ENCODE measurements around the gene GPS2. TPM values are rescaled to one million over a fixed set of nuclear protein-coding genes. Genes with fewer than 3 reads are reported as not detected.
"Not testable (repeated sequence)": the region's sequence is repeated elsewhere in the genome, so short reads cannot be mapped to it uniquely, and the experiment has no call there.

Gene GPS2
- total and polyA plus RNA-seq, 2 experiments from 2014 or later: 34.5 to 103 TPM

DNA sequence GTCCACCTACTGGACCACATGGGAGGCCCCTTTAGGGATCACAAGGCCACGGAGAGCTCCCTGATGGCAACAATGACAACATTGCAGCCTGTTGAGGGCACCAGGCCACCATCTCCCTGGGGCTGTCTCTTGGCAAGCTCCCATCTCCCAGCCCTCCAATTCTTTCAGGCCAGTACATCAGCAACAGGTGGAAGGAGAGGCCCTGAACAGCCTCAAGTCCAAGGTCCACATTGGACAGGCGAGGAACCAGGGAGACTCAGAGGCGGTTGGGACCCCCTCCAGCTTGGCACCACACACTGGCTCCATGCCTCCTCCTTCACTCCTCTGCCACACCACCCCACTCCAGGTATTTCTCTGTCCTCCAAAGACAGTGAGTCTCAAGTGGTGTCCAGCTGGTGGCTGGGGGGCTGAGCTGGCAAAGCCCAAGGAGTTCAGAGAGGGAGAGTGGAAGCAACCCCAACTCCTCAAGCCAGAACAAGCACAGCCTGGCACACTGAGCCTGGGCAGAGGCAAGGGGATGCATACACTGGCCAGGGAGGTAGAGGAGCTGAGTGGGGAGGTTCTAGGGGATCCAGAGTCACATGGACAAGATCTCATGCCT, 19.9 kb upstream of the GPS2 start:
- Histone ChIP-seq H3K4me2 (no peak overlapping the region), H3K36me3 (replicated peaks; ENCODE audit: insufficient read depth, low read depth) (no peaks in the 10 kb centered on the region), H3K4me1 (ENCODE audit: insufficient read depth) (peaks cover 4% of the 10 kb centered on the region), H3K79me2 (no peaks in the 10 kb centered on the region), H3K4me3 (no peak overlapping the region), H3K27me3 (no peaks in the 10 kb centered on the region), H3K9me2 (replicated peaks; ENCODE audit: insufficient read depth) (no peaks in the 10 kb centered on the region), H3K27ac (no peak overlapping the region), H2AFZ (no peak overlapping the region), H4K20me1 (ENCODE audit: insufficient read depth, poor library complexity, severe bottlenecking) (no peaks in the 10 kb centered on the region), H3K9me3 (ENCODE audit: low read depth) (no peaks in the 10 kb centered on the region)
- DNase-seq (ENCODE audit: low spot score): no peak
- WGBS (ENCODE audit: low lambda C conversion rate, missing lambda C conversion rate): 87% methylated on average over 3 of the region's 3 CpGs
- no peak for TF ChIP-seq EZH2phosphoT487 (IDR thresholded peaks at IDR 0.05; ENCODE audit: low read depth, severe bottlenecking, unreplicated experiment)
- TF ChIP-seq EZH2 (IDR thresholded peaks at IDR 0.05; ENCODE audit: borderline replicate concordance): no peak
- TF ChIP-seq CTCF (IDR thresholded peaks at IDR 0.05; ENCODE audit: poor library complexity): no peak

DNA sequence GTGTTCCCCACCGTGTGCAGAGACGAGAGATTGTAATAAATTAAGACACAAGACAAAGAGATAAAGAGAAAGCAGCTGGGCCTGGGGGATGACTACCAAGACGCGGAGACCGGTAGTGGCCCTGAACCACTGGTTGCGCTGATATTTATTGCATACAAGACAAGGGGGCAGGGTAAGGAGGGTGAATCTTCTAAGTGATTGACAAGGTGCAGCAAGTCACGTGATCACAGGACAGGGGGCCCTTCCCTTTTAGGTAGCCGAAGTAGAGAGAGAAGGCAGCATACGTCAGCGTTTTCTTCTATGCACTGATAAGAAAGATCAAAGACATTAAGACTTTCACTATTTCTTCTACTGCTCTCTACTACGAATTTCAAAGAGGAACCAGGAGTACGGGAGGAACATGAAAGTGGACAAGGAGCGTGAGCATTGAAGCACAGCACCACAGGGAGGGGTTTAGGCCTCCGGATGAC, 17.5 kb upstream of the GPS2 start:
- H4K20me1 ChIP-seq (ENCODE audit: insufficient read depth, poor library complexity, severe bottlenecking); H3K27me3 ChIP-seq; H3K36me3 ChIP-seq (replicated peaks; ENCODE audit: insufficient read depth, low read depth); H3K9me2 ChIP-seq (replicated peaks; ENCODE audit: insufficient read depth); H3K4me1 ChIP-seq (ENCODE audit: insufficient read depth); H3K4me3 ChIP-seq; H3K27ac ChIP-seq; H2AFZ ChIP-seq; H3K4me2 ChIP-seq; H3K9me3 ChIP-seq (ENCODE audit: low read depth); DNase-seq (ENCODE audit: low spot score): not testable (repeated sequence)
- WGBS (ENCODE audit: low lambda C conversion rate, missing lambda C conversion rate): 52% methylated on average over 14 of the region's 14 CpGs
- peaks cover 13% of the 10 kb centered on the region for H3K79me2 ChIP-seq

GRCh38 chr17:7332111-7332510, 17.0 kb upstream of the GPS2 start:
- H3K27ac ChIP-seq: no peak overlapping the region
- no peaks in the 10 kb centered on the region for H3K27me3 ChIP-seq
- H3K4me3 ChIP-seq: no peak overlapping the region
- peaks cover 10% of the 10 kb centered on the region for H3K4me1 ChIP-seq (ENCODE audit: insufficient read depth)
- no peaks in the 10 kb centered on the region for H3K9me2 ChIP-seq (replicated peaks; ENCODE audit: insufficient read depth)
- no peaks in the 10 kb centered on the region for H3K36me3 ChIP-seq (replicated peaks; ENCODE audit: insufficient read depth, low read depth)
- no peaks in the 10 kb centered on the region for H3K9me3 ChIP-seq (ENCODE audit: low read depth)
- TF ChIP-seq EZH2phosphoT487 (IDR thresholded peaks at IDR 0.05; ENCODE audit: low read depth, severe bottlenecking, unreplicated experiment): no peak
- TF ChIP-seq EZH2 (IDR thresholded peaks at IDR 0.05; ENCODE audit: borderline replicate concordance): no peak
- TF ChIP-seq CTCF (IDR thresholded peaks at IDR 0.05; ENCODE audit: poor library complexity): no peak
- 83% methylated on average over 7 of the region's 7 CpGs for WGBS (ENCODE audit: low lambda C conversion rate, missing lambda C conversion rate)
- H2AFZ ChIP-seq: no peak overlapping the region
- peaks cover 17% of the 10 kb centered on the region for H3K79me2 ChIP-seq
- no peak overlapping the region for H3K4me2 ChIP-seq
- no peak for DNase-seq (ENCODE audit: low spot score)
- no peaks in the 10 kb centered on the region for H4K20me1 ChIP-seq (ENCODE audit: insufficient read depth, poor library complexity, severe bottlenecking)

- Histone ChIP-seq H4K20me1 (ENCODE audit: insufficient read depth, poor library complexity, severe bottlenecking) (no peaks in the 10 kb centered on the region), H3K4me1 (ENCODE audit: insufficient read depth) (peaks cover 10% of the 10 kb centered on the region), H3K9me2 (replicated peaks; ENCODE audit: insufficient read depth) (no peaks in the 10 kb centered on the region), H3K27me3 (no peaks in the 10 kb centered on the region), H3K4me3 (peak overlapping the region; percentile 48), H2AFZ (peak overlapping the region; percentile 54), H3K9me3 (ENCODE audit: low read depth) (no peaks in the 10 kb centered on the region), H3K4me2 (peak overlapping the region; percentile 84), H3K79me2 (peaks cover 17% of the 10 kb centered on the region), H3K36me3 (replicated peaks; ENCODE audit: insufficient read depth, low read depth) (no peaks in the 10 kb centered on the region), H3K27ac (peak overlapping the region; percentile 92)
- TF ChIP-seq EZH2 (IDR thresholded peaks at IDR 0.05; ENCODE audit: borderline replicate concordance) (no peak), EZH2phosphoT487 (IDR thresholded peaks at IDR 0.05; ENCODE audit: low read depth, severe bottlenecking, unreplicated experiment) (no peak), CTCF (IDR thresholded peaks at IDR 0.05; ENCODE audit: poor library complexity) (no peak)
- no peak for DNase-seq (ENCODE audit: low spot score)
- WGBS (ENCODE audit: low lambda C conversion rate, missing lambda C conversion rate): 90% methylated on average over 13 of the region's 13 CpGs
Observed at GRCh38 chr17:7330638-7331015, 15.5 kb upstream of the GPS2 start.

Measured in hepatocyte (in vitro differentiated cells).